Measurements from ENCODE around the gene RNF180. TPM values are rescaled to one million over a fixed set of nuclear protein-coding genes. Genes with fewer than 3 reads are reported as not detected.

The RNF180 gene
- total RNA-seq, 6 experiments from 2014 or later: not detected

DNA sequence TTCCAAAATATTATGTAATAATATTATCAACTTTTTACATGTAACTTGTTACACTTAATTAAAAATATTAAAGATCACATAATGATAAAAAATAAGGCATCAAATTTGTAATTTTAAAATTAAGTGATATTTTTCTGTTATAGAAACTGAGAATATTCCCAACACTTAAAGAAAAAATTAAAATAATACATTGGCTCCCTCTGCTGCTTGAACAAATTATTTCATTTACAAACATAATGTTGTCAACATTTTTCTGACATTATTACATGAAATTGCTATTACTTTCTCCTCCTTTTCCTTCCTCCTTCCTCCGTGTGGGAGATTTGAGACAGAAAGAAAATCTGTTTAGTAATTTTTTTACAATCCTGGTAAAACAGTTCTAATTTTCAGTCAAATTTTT is 42.3 kb downstream of the RNF180 start:
- no peak for DNase-seq
- peak; percentile 67 for TF ChIP-seq CTCF (IDR thresholded peaks at IDR 0.05)
- Mint-ChIP-seq H3K27ac (no peak overlapping the region), H3K4me3 (no peak overlapping the region), H3K4me1 (ENCODE audit: low read depth) (peaks cover 11% of the 10 kb centered on the region), H3K36me3 (ENCODE audit: low read depth) (no peaks in the 10 kb centered on the region), H3K27me3 (ENCODE audit: insufficient read depth) (no peaks in the 10 kb centered on the region; the same call in 1 of the 2 replicates), H3K9me3 (no peaks in the 10 kb centered on the region)

DNA sequence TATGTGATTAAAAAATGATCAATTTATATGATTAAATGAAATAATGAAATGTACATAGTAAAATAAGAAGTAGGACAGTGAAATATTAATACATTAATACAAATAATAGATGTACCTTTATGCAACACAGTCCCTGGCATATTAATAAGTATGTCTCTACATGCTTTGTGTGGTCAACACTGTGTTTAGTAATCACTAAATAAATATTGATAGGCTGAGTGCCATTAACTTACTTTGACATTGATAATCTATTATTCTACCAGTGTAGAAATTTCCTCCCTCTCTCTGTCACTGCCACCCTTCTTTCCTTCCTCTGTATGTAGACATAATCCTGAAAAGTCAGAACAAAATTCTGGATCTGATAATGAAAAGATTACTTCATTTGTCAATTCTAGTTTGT is 43.7 kb downstream of the RNF180 start:
- no peaks in the 10 kb centered on the region for H3K9me3 Mint-ChIP-seq
- TF ChIP-seq CTCF (IDR thresholded peaks at IDR 0.05): no peak
- no peak overlapping the region for H3K4me3 Mint-ChIP-seq
- peaks cover 11% of the 10 kb centered on the region for H3K4me1 Mint-ChIP-seq (ENCODE audit: low read depth)
- H3K27me3 Mint-ChIP-seq (ENCODE audit: insufficient read depth): no peaks in the 10 kb centered on the region; the same call in 1 of the 2 replicates
- no peak for DNase-seq
- H3K27ac Mint-ChIP-seq: no peak overlapping the region
- no peaks in the 10 kb centered on the region for H3K36me3 Mint-ChIP-seq (ENCODE audit: low read depth)

DNA sequence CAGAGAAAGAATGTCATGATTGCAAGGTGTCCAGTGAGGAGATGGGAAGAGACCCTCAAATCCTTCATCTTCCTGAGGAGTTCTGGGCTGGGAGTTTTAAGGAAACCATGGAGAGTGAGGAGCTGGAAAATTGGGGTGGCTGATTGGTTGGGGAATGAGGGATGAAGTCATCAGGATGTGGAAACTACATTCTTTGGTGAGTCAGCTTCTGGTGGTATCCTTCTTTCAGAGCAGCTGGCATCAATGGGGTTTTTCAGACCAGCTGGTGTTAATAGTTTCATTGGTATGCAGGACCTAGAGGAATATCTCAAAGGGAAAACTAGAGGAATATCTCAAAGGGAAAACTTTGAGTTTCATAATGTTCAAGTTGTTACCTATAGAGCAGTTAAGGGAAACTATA is 45.2 kb downstream of the RNF180 start:
- TF ChIP-seq CTCF (IDR thresholded peaks at IDR 0.05): no peak
- H3K27me3 Mint-ChIP-seq (ENCODE audit: insufficient read depth): no peaks in the 10 kb centered on the region; the same call in 1 of the 2 replicates
- H3K9me3 Mint-ChIP-seq: no peaks in the 10 kb centered on the region
- H3K27ac Mint-ChIP-seq: no peak overlapping the region
- H3K36me3 Mint-ChIP-seq (ENCODE audit: low read depth): no peaks in the 10 kb centered on the region
- no peak overlapping the region for H3K4me3 Mint-ChIP-seq
- H3K4me1 Mint-ChIP-seq (ENCODE audit: low read depth): peaks cover 11% of the 10 kb centered on the region
- DNase-seq: peak; percentile 73

DNA sequence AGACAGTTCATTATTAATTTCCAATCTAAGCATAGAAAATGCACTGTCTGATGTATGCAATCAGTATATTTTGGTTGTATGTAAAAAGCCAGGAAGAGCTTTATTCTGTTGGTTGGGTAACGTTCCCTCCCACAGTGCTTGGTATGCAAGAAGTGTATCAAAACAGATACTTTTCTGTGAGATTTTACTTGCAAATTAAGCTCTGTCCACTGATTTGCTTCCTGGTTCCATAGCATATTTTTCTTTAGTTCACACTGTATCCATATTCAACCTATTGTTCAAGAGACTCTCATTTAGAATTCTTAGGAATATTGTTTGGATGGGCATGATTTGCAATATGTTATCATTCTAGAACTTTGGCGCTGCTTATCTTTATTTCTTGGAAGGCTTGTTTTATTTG is 47.4 kb downstream of the RNF180 start:
- Mint-ChIP-seq H3K9me3 (no peaks in the 10 kb centered on the region), H3K4me3 (no peak overlapping the region), H3K36me3 (ENCODE audit: low read depth) (no peaks in the 10 kb centered on the region), H3K27me3 (ENCODE audit: insufficient read depth) (no peaks in the 10 kb centered on the region; the same call in 1 of the 2 replicates), H3K4me1 (ENCODE audit: low read depth) (peaks cover 11% of the 10 kb centered on the region), H3K27ac (no peak overlapping the region)
- TF ChIP-seq CTCF (IDR thresholded peaks at IDR 0.05): no peak
- no peak for DNase-seq

GRCh38 chr5:64213531-64213930 is 47.9 kb downstream of the RNF180 start:
- peaks cover 11% of the 10 kb centered on the region for H3K4me1 Mint-ChIP-seq (ENCODE audit: low read depth)
- H3K27me3 Mint-ChIP-seq (ENCODE audit: insufficient read depth): no peaks in the 10 kb centered on the region; the same call in 1 of the 2 replicates
- DNase-seq: no peak
- H3K9me3 Mint-ChIP-seq: no peaks in the 10 kb centered on the region
- no peak for TF ChIP-seq CTCF (IDR thresholded peaks at IDR 0.05)
- H3K4me3 Mint-ChIP-seq: no peak overlapping the region
- H3K27ac Mint-ChIP-seq: no peak overlapping the region
- H3K36me3 Mint-ChIP-seq (ENCODE audit: low read depth): no peaks in the 10 kb centered on the region

DNA sequence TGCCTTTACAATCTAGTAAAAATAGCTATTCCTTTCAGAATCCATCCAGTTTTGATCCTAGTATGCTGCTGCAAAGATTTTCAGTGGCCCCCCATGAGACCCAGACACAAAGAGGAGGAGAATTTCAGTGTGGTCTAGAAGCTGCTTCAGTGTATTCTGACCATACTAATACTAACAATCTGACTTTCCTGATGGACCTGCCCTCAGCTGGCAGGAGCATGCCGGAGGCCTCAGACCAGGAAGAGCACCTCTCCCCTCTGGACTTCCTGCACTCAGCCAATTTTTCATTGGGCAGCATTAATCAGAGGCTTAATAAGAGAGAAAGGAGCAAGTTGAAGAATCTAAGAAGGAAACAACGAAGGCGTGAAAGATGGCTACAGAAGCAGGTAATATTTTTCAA is 48.5 kb downstream of the RNF180 start:
- peaks cover 11% of the 10 kb centered on the region for H3K4me1 Mint-ChIP-seq (ENCODE audit: low read depth)
- no peaks in the 10 kb centered on the region; the same call in 1 of the 2 replicates for H3K27me3 Mint-ChIP-seq (ENCODE audit: insufficient read depth)
- no peaks in the 10 kb centered on the region for H3K36me3 Mint-ChIP-seq (ENCODE audit: low read depth)
- no peak overlapping the region for H3K27ac Mint-ChIP-seq
- DNase-seq: no peak
- no peak overlapping the region for H3K4me3 Mint-ChIP-seq
- H3K9me3 Mint-ChIP-seq: no peaks in the 10 kb centered on the region
- no peak for TF ChIP-seq CTCF (IDR thresholded peaks at IDR 0.05)

Measured in HFFc6 (cell line).